Lower lobe of right lung (tissue), 2 donors: ENCODE measurements around the gene CPHXL. TPM values are rescaled to one million over a fixed set of nuclear protein-coding genes. Genes with fewer than 3 reads are reported as not detected.

Source experiments
- ATAC-seq, 2 donors: fragments of 200-7000 bp; cut with Tn5 transposase; one replicate each; pipeline ENCODE4 v1.9.1; 2020 to 2022; ENCODE audit warnings: mild to moderate bottlenecking in 2 of 2, moderate library complexity in 2 of 2
- DNase-seq: peaks from one replicate; pipeline ENCODE4 v3.0.0-alpha.2; 2020
- H3K27ac ChIP-seq: fragments of 200-600 bp; one replicate; pipeline ENCODE4 v1.8.0; 2022
- H3K27me3 ChIP-seq: fragments of 200-600 bp; one replicate; pipeline ENCODE4 v1.8.0; 2022; ENCODE audit warnings: low read depth
- H3K36me3 ChIP-seq: fragments of 200-600 bp; one replicate; pipeline ENCODE4 v1.8.0; 2022; ENCODE audit warnings: mild to moderate bottlenecking
- H3K4me1 ChIP-seq: fragments of 200-600 bp; one replicate; pipeline ENCODE4 v1.8.0; 2022
- H3K4me3 ChIP-seq: fragments of 200-600 bp; one replicate; pipeline ENCODE4 v1.8.0; 2022; ENCODE audit warnings: mild to moderate bottlenecking
- H3K9me3 ChIP-seq: fragments of 200-600 bp; one replicate; pipeline ENCODE4 v1.8.0; 2022
- CTCF ChIP-seq: fragments of 200-600 bp; IDR thresholded peaks from one replicate; pipeline ENCODE4 v1.8.0; 2022; ENCODE audit warnings: antibody characterized with exemption, mild to moderate bottlenecking
- intact Hi-C: fragments of 100-400 bp; cut with DNase I; formaldehyde crosslinking; loops from one replicate; pipeline ENCODE4 v1.11.0; 2022
- total RNA-seq: library from RNA; stranded (reverse); fragmentation: NEBNext Ultra II Directional; extraction: Animal tissue kit (Norgen Biotek cat#: 25700); gene quantifications from one replicate; pipeline ENCODE4 v1.2.1, GENCODE V29; 2021
- donor health status: DM: no; HTN: yes; CAD: no; lungs with severe emphysema.

Gene CPHXL
- total RNA-seq, 1 donor from 2014 or later: not detected

GRCh38 chr16:75679366-75679765 is 46.9 kb downstream of the CPHXL start:
- Histone ChIP-seq H3K9me3 (no peaks in the 10 kb centered on the region), H3K4me3 (no peak overlapping the region), H3K4me1 (no peaks in the 10 kb centered on the region), H3K27ac (no peak overlapping the region), H3K36me3 (no peaks in the 10 kb centered on the region), H3K27me3 (no peaks in the 10 kb centered on the region)
- intact Hi-C loops: no loop called here
- no peak for ATAC-seq
- no peak for DNase-seq
- TF ChIP-seq CTCF: no peak

DNA sequence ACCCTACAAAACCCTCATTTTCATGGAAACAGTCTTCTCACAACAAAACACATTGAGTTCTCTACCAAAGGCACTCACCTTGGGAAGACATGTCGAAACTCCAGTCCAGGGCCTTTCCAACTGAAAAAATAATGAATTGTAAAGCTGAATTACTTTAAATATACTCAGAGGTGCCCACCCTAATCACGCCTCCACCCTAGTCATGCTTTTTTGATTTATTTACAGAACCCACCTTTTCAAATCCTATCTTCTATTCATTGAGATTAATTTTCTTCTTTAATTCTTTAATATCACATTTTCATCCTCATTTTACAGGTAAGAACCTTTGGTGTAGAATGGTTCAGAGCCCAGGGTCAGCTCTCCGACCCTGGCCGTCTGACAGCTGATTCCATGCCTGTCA is 49.4 kb downstream of the CPHXL start, which contains the start of gene CPHXL2:
TSS of gene CPHXL2 (minus strand) at position 101 of the 400 bp plus-strand sequence. CDS start at position 91, 10 bp downstream.
- no peak within 1 kb of the TSS for H3K4me3 ChIP-seq
- H3K36me3 ChIP-seq: no peaks in the 10 kb centered on the region
- DNase-seq: no peak
- TF ChIP-seq CTCF: no peak
- no peaks in the 10 kb centered on the region for H3K4me1 ChIP-seq
- ATAC-seq: no peak
- intact Hi-C loops: no loop called here
- H3K9me3 ChIP-seq: no peaks in the 10 kb centered on the region
- no peak within 1 kb of the TSS for H3K27ac ChIP-seq
- no peaks in the 10 kb centered on the region for H3K27me3 ChIP-seq

DNA sequence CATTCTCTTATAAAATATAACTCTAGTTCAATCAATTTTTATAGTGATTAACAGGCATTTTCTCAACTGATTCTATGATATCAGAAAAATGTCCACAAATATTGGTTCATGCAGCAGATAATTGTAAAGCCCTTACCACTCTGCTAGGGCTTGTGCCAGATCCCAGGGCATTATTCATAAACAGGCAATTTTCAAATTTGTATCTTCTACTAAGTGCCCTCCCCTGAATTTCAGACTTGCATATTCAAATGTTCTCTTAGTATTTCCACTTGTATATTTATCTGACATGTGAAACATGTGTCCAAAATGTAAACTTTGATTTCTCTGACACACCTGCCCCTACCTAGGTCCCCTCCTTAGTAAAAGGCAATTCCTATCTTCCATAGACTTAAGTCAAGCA is 58.8 kb downstream of the CPHXL start:
- no peak for ATAC-seq
- no peak for TF ChIP-seq CTCF
- H3K36me3 ChIP-seq: no peaks in the 10 kb centered on the region
- no peak for DNase-seq
- no peak overlapping the region for H3K4me3 ChIP-seq
- no peak overlapping the region for H3K27ac ChIP-seq
- intact Hi-C loops: no loop called here
- H3K9me3 ChIP-seq: no peaks in the 10 kb centered on the region
- no peaks in the 10 kb centered on the region for H3K4me1 ChIP-seq
- H3K27me3 ChIP-seq: no peaks in the 10 kb centered on the region

Other genes starting within 250 kb of the CPHXL start
- gene CHST6, start 231.0 kb downstream of the CPHXL start, total RNA-seq: 2.5 TPM
- gene CHST5, start 190.4 kb downstream of the CPHXL start, total RNA-seq: 0.62 TPM
- gene TMEM231, start 170.2 kb downstream of the CPHXL start, total RNA-seq: 14.5 TPM
- 120 TPM for gene GABARAPL2, start 160.1 kb downstream of the CPHXL start, total RNA-seq
- 50.2 TPM for gene ADAT1, start 103.2 kb downstream of the CPHXL start, total RNA-seq
- gene KARS1, start 78.8 kb downstream of the CPHXL start, total RNA-seq: 95.9 TPM
- 58.3 TPM for gene TERF2IP, start 78.7 kb downstream of the CPHXL start, total RNA-seq
- not detected for gene CPHXL2, start 49.5 kb downstream of the CPHXL start, total RNA-seq
- not detected for gene DUXB, start 25.0 kb downstream of the CPHXL start, total RNA-seq